ENCODE results near the gene CLGN. TPM values are rescaled to one million over a fixed set of nuclear protein-coding genes. Genes with fewer than 3 reads are reported as not detected.
A peak's percentile ranks its signal among the peaks of the same experiment; 100 is the strongest.

The CLGN gene
- total RNA-seq, 4 donors from 2014 or later, result 0.40 TPM; not detected in 3

DNA sequence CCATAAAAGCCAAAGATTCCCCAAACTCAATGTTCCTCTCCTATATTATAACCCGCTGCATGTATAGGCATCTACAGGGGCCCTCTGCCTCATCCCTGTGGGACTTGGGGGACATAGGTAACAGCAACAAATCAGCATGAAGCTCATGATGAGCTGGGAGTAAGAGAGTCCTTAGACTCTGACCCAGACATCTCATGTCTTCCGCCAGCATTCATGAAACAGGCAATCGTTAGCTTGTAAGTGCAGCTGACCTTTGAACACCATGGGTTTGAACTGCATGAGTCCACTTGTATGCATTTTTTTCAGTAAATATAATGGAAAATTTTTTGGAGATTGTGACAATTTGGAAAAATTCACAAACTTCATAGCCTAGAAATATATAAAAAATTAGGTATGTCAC lies 64.4 kb downstream of the CLGN start:
- H3K36me3 ChIP-seq, result no peaks in the 10 kb centered on the region
- peaks cover 0 to 3% (median 0%) of the 10 kb centered on the region in 4 donors for H3K4me1 ChIP-seq
- peak overlapping the region in 3 of 4 donors; percentile 24 to 77 (median 54) for H3K27ac ChIP-seq
- DNase-seq, result peak in 1 of 3 donors; percentile 72
- no peaks in the 10 kb centered on the region for H3K9me3 ChIP-seq
- no peak overlapping the region for H3K4me3 ChIP-seq
- H3K27me3 ChIP-seq, result no peaks in the 10 kb centered on the region
- TF ChIP-seq, protein P1, sequence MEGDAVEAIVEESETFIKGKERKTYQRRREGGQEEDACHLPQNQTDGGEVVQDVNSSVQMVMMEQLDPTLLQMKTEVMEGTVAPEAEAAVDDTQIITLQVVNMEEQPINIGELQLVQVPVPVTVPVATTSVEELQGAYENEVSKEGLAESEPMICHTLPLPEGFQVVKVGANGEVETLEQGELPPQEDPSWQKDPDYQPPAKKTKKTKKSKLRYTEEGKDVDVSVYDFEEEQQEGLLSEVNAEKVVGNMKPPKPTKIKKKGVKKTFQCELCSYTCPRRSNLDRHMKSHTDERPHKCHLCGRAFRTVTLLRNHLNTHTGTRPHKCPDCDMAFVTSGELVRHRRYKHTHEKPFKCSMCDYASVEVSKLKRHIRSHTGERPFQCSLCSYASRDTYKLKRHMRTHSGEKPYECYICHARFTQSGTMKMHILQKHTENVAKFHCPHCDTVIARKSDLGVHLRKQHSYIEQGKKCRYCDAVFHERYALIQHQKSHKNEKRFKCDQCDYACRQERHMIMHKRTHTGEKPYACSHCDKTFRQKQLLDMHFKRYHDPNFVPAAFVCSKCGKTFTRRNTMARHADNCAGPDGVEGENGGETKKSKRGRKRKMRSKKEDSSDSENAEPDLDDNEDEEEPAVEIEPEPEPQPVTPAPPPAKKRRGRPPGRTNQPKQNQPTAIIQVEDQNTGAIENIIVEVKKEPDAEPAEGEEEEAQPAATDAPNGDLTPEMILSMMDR (IDR thresholded peaks at IDR 0.05), result no peak
- no peak for TF ChIP-seq POLR2A (IDR thresholded peaks at IDR 0.05)

GRCh38 chr4:140361099-140361498 lies 66.3 kb downstream of the CLGN start:
- Histone ChIP-seq H3K27ac (no peak overlapping the region), H3K4me3 (no peak overlapping the region), H3K9me3 (no peaks in the 10 kb centered on the region), H3K27me3 (no peaks in the 10 kb centered on the region), H3K36me3 (no peaks in the 10 kb centered on the region), H3K4me1 (peaks cover 0 to 3% (median 0%) of the 10 kb centered on the region in 4 donors)
- TF ChIP-seq POLR2A (IDR thresholded peaks at IDR 0.05), result no peak
- TF ChIP-seq, protein P1 (IDR thresholded peaks at IDR 0.05), result no peak
- no peak for DNase-seq

- Histone ChIP-seq H3K27me3 (no peaks in the 10 kb centered on the region), H3K9me3 (no peaks in the 10 kb centered on the region), H3K27ac (no peak overlapping the region), H3K4me3 (no peak overlapping the region), H3K36me3 (no peaks in the 10 kb centered on the region), H3K4me1 (peaks cover 0 to 3% (median 0%) of the 10 kb centered on the region in 4 donors)
- peak; percentile 57 to 93 (median 75) for DNase-seq
- TF ChIP-seq, protein P1 (IDR thresholded peaks at IDR 0.05), result peak; percentile 46 to 88 (median 70)
- TF ChIP-seq POLR2A (IDR thresholded peaks at IDR 0.05), result no peak
These were observed 67.7 kb downstream of the CLGN start for GRCh38 chr4:140359562-140360427.

GRCh38 chr4:140358281-140358680 lies 69.2 kb downstream of the CLGN start:
- no peaks in the 10 kb centered on the region for H3K27me3 ChIP-seq
- H3K27ac ChIP-seq, result no peak overlapping the region
- no peaks in the 10 kb centered on the region for H3K36me3 ChIP-seq
- no peaks in the 10 kb centered on the region for H3K9me3 ChIP-seq
- no peak overlapping the region for H3K4me3 ChIP-seq
- peaks cover 0 to 3% (median 0%) of the 10 kb centered on the region in 4 donors for H3K4me1 ChIP-seq
- TF ChIP-seq POLR2A (IDR thresholded peaks at IDR 0.05), result no peak
- TF ChIP-seq, protein P1 (IDR thresholded peaks at IDR 0.05), result no peak
- no peak for DNase-seq

GRCh38 chr4:140357868-140358267 lies 69.6 kb downstream of the CLGN start:
- TF ChIP-seq, protein P1 (IDR thresholded peaks at IDR 0.05), result no peak
- no peak for TF ChIP-seq POLR2A (IDR thresholded peaks at IDR 0.05)
- no peaks in the 10 kb centered on the region for H3K27me3 ChIP-seq
- no peak overlapping the region for H3K4me3 ChIP-seq
- peaks cover 0 to 3% (median 0%) of the 10 kb centered on the region in 4 donors for H3K4me1 ChIP-seq
- no peak overlapping the region for H3K27ac ChIP-seq
- H3K36me3 ChIP-seq, result no peaks in the 10 kb centered on the region
- DNase-seq, result peak in 1 of 3 donors; percentile 60
- H3K9me3 ChIP-seq, result no peaks in the 10 kb centered on the region
